GM19438 (cell line): ENCODE measurements around the gene MYRF.

ENCODE experiments used
- ATAC-seq: cut with Tn5 transposase; IDR thresholded peaks from one replicate; pipeline ENCODE4 v1.9.1; 2021; ENCODE audit warnings: low read depth; ENCODE audit not compliant: unreplicated experiment

The MYRF gene

GRCh38 chr11:61718046-61718531, 34.3 kb upstream of the MYRF start:
- ATAC-seq = no peak

GRCh38 chr11:61718621-61719302, 33.7 kb upstream of the MYRF start:
- no peak for ATAC-seq

GRCh38 chr11:61719978-61720377, 32.5 kb upstream of the MYRF start:
- ATAC-seq = no peak

GRCh38 chr11:61720597-61720996, 31.8 kb upstream of the MYRF start:
- no peak for ATAC-seq

GRCh38 chr11:61724437-61724836, 28.0 kb upstream of the MYRF start:
- no peak for ATAC-seq

- ATAC-seq = no peak
These were observed 26.6 kb upstream of the MYRF start for GRCh38 chr11:61725781-61726231.

- no peak for ATAC-seq
These were observed 25.7 kb upstream of the MYRF start for GRCh38 chr11:61726775-61727174.

- ATAC-seq = no peak
These were observed 25.0 kb upstream of the MYRF start for GRCh38 chr11:61727401-61727811.

- no peak for ATAC-seq
These were observed 24.1 kb upstream of the MYRF start for GRCh38 chr11:61728066-61728939.

- ATAC-seq = no peak
These were observed 23.6 kb upstream of the MYRF start for GRCh38 chr11:61728940-61729219.

- no peak for ATAC-seq
These were observed 22.0 kb upstream of the MYRF start for GRCh38 chr11:61730240-61730994.

GRCh38 chr11:61731211-61731951, 21.1 kb upstream of the MYRF start:
- no peak for ATAC-seq

- ATAC-seq = no peak
These were observed 20.3 kb upstream of the MYRF start for GRCh38 chr11:61731952-61732675.

- no peak for ATAC-seq
These were observed 19.7 kb upstream of the MYRF start for GRCh38 chr11:61732705-61733104.

GRCh38 chr11:61733120-61733978, 19.1 kb upstream of the MYRF start:
- no peak for ATAC-seq

GRCh38 chr11:61734767-61735166, 17.7 kb upstream of the MYRF start:
- no peak for ATAC-seq

GRCh38 chr11:61735391-61735790, 17.0 kb upstream of the MYRF start:
- no peak for ATAC-seq

- ATAC-seq = no peak
These were observed 16.1 kb upstream of the MYRF start for GRCh38 chr11:61736310-61736709.

- no peak for ATAC-seq
These were observed 15.3 kb upstream of the MYRF start for GRCh38 chr11:61737131-61737530.
